Thoracic aorta (tissue), 2 donors: ENCODE data around the gene MYMK. TPM values are rescaled to one million over a fixed set of nuclear protein-coding genes. Genes with fewer than 3 reads are reported as not detected.

Experiments used
- ATAC-seq: fragments of 150-250 bp; one replicate; pipeline ENCODE4 v1.8.0; 2017; ENCODE audit warnings: low read depth; ENCODE audit not compliant: insufficient number of reproducible peaks, low FRiP score
- DNase-seq: peaks from one replicate; pipeline ENCODE4 v3.0.0-alpha.2; 2020; ENCODE audit warnings: low spot score
- H3K27ac ChIP-seq, 2 donors: fragments of 200-600 bp; sonication (generic); 1 replicate in 1 of 2; 2 replicates in 1 of 2; pipeline ENCODE4 v1.5.1; 2016; ENCODE audit warnings: mild to moderate bottlenecking in 2 of 2, moderate library complexity in 2 of 2
- H3K27me3 ChIP-seq: fragments of 200-600 bp; sonication (generic); replicated peaks from 2 replicates; pipeline ENCODE4 v1.6.0; 2016; ENCODE audit warnings: mild to moderate bottlenecking; ENCODE audit not compliant: insufficient read depth
- H3K36me3 ChIP-seq: fragments of 200-600 bp; sonication (generic); one replicate; pipeline ENCODE4 v1.5.1; 2016
- H3K4me1 ChIP-seq, 2 donors: fragments of 200-600 bp; sonication (generic); 1 replicate in 1 of 2; 2 replicates in 1 of 2; pipeline versions ENCODE4 v1.5.1 to v1.6.0; 2016; ENCODE audit warnings: low read depth in 2 of 2, mild to moderate bottlenecking in 1 of 2; ENCODE audit not compliant: control insufficient read depth in 1 of 2
- H3K4me3 ChIP-seq: fragments of 200-600 bp; sonication (generic); 2 replicates; pipeline ENCODE4 v1.5.1; 2016; ENCODE audit warnings: mild to moderate bottlenecking
- H3K9me3 ChIP-seq: fragments of 200-600 bp; sonication (generic); 2 replicates; pipeline ENCODE4 v1.5.1; 2016
- CTCF ChIP-seq: fragments of 200-600 bp; sonication (generic); IDR thresholded peaks from one replicate; pipeline ENCODE4 v1.5.1; 2019; ENCODE audit warnings: antibody characterized with exemption
- total RNA-seq, 2 donors: library from RNA; depleted of rRNA; stranded (reverse); fragments of >200 nt; gene quantifications; one replicate each; pipeline versions ENCODE4 v1.1.0 to v1.2.3, GENCODE V29; 2016

MYMK gene
- total RNA-seq, 2 donors from 2014 or later = not detected

DNA sequence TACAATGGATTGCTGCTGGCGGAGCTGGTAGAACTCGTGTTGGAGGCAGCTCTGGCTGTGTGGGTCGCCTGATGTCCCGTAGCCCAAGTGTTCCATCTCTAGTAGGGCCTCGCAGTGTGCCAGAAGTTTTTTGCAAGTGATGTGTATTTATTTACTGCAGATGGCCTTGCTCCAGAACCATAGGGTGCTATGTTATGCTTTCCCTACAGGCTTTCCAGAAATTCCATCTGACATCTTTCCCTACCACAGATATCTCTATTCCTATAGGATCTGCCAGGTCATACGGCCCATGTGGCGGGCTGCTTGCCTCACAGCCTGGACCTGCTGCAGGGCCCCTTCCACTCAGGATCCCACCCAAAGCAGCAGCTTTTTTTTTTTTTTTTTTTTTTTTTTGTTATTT, 26.7 kb upstream of the MYMK start:
- no peaks in the 10 kb centered on the region for H3K36me3 ChIP-seq
- no peak for ATAC-seq
- H3K27ac ChIP-seq = no peak overlapping the region
- no peak for TF ChIP-seq CTCF
- DNase-seq = no peak
- H3K9me3 ChIP-seq = no peaks in the 10 kb centered on the region
- no peaks in the 10 kb centered on the region for H3K4me1 ChIP-seq
- no peak overlapping the region for H3K4me3 ChIP-seq
- H3K27me3 ChIP-seq = no peaks in the 10 kb centered on the region

GRCh38 chr9:133547116-133547515, 22.4 kb upstream of the MYMK start:
- Histone ChIP-seq H3K9me3 (no peaks in the 10 kb centered on the region), H3K27ac (no peak overlapping the region), H3K4me1 (no peaks in the 10 kb centered on the region), H3K36me3 (no peaks in the 10 kb centered on the region), H3K4me3 (no peak overlapping the region), H3K27me3 (no peaks in the 10 kb centered on the region)
- TF ChIP-seq CTCF = no peak
- no peak for DNase-seq
- no peak for ATAC-seq

DNA sequence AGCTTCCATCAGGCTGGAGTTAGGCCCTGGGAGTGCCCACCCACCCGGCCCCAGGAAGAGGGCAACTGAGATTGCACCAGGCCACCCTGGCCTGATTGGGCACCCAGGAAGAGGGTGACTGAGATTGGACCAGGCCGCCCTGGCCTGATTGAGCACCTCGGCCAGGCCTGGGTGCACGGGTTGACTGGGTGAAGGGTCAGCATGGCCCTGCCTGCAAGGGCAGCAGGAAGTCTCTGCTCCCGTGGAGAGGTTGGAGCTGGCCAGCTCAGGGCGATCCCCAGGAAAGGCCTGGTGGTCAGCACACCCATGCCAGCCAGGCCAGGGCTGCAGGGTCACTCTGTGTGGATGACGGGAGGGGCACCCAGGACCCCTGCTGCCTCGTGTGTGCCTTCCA, 21.5 kb upstream of the MYMK start:
- no peak for TF ChIP-seq CTCF
- ATAC-seq = no peak
- no peak for DNase-seq
- Histone ChIP-seq H3K4me3 (no peak overlapping the region), H3K27me3 (no peaks in the 10 kb centered on the region), H3K27ac (no peak overlapping the region), H3K36me3 (no peaks in the 10 kb centered on the region), H3K9me3 (no peaks in the 10 kb centered on the region), H3K4me1 (no peaks in the 10 kb centered on the region)

- Histone ChIP-seq H3K27me3 (no peaks in the 10 kb centered on the region), H3K36me3 (no peaks in the 10 kb centered on the region), H3K4me3 (no peak overlapping the region), H3K27ac (no peak overlapping the region), H3K9me3 (no peaks in the 10 kb centered on the region), H3K4me1 (no peaks in the 10 kb centered on the region)
- no peak for TF ChIP-seq CTCF
- ATAC-seq (no peak), DNase-seq (no peak)
Measured at GRCh38 chr9:133545494-133546286, 20.9 kb upstream of the MYMK start.

DNA sequence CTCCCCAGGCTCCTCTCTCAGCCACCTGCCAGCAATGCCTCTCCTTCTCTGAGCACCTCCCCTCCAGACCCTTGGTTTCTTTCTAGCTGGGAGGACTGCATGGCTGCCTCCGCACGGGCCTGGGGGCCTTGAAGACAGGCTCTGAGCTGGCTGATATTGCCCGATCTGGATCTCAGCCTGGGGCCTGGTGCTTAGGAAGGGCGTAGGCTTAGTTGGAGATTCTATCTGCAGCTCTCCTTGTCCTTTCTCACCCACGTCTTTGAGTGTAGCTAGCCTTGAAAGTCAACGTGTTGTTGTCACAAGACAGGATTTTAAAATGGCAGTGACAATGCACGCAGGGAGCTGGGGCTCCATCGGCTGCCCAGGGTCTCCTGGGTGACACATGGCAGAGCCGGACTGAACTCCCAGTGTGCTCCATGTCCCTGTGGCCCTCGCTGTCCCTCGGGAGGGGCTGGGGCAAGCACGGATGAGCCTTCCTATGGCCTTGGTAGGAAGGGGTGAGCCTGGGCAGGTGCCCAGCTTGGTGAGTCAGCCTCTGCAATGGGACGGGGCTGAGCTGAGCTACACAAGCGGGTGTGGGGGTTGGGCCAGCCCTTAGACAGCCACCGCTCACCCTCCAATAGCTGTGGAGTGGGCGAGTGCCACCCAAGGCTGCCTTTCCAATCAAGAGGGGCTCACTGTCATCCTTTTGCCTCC, 19.2 kb upstream of the MYMK start:
- Histone ChIP-seq H3K4me3 (no peak overlapping the region), H3K9me3 (no peaks in the 10 kb centered on the region), H3K36me3 (no peaks in the 10 kb centered on the region), H3K27ac (no peak overlapping the region), H3K4me1 (no peaks in the 10 kb centered on the region), H3K27me3 (no peaks in the 10 kb centered on the region)
- ATAC-seq (no peak), DNase-seq (no peak)
- no peak for TF ChIP-seq CTCF
